H54 (cell line): ENCODE results near the gene NFATC1.

Experiments used
- DNase-seq: peaks from one replicate; pipeline ENCODE4 v3.0.0; 2011; ENCODE audit warnings: low spot score, mixed read lengths; ENCODE audit not compliant: insufficient read length
- FAIRE-seq: peaks from 3 replicates; lab custom pipeline; 2011; peaks lifted over from hg19 to GRCh38; lab: Jason Lieb, UNC
- POLR2A ChIP-seq: IDR thresholded peaks from 2 replicates; pipeline ENCODE4 v1.6.1; 2011; ENCODE audit warnings: low read depth, mild to moderate bottlenecking, low read length

The NFATC1 gene

GRCh38 chr18:79379931-79380815, 15.6 kb upstream of the NFATC1 start:
- FAIRE-seq (no peak), DNase-seq (no peak)
- TF ChIP-seq POLR2A, result no peak

- TF ChIP-seq POLR2A, result no peak
- DNase-seq (no peak), FAIRE-seq (no peak)
These were observed 14.6 kb upstream of the NFATC1 start for GRCh38 chr18:79380816-79381806.

- DNase-seq, result no peak
- no peak for TF ChIP-seq POLR2A
- FAIRE-seq, result no peak
These were observed 13.9 kb upstream of the NFATC1 start for GRCh38 chr18:79381811-79382311.

- DNase-seq (no peak), FAIRE-seq (no peak)
- no peak for TF ChIP-seq POLR2A
These were observed 12.9 kb upstream of the NFATC1 start for GRCh38 chr18:79382681-79383387.

GRCh38 chr18:79383388-79384056, 12.2 kb upstream of the NFATC1 start:
- no peak for DNase-seq
- no peak for FAIRE-seq
- TF ChIP-seq POLR2A, result no peak

- no peak for TF ChIP-seq POLR2A
- no peak for FAIRE-seq
- DNase-seq, result no peak
These were observed 11.5 kb upstream of the NFATC1 start for GRCh38 chr18:79384151-79384807.

- no peak for FAIRE-seq
- no peak for TF ChIP-seq POLR2A
- no peak for DNase-seq
These were observed 10.9 kb upstream of the NFATC1 start for GRCh38 chr18:79384834-79385233.

- FAIRE-seq (no peak), DNase-seq (no peak)
- TF ChIP-seq POLR2A, result no peak
These were observed 10.4 kb upstream of the NFATC1 start for GRCh38 chr18:79385326-79385707.

GRCh38 chr18:79385708-79386341, 9.9 kb upstream of the NFATC1 start:
- no peak for DNase-seq
- no peak for FAIRE-seq
- no peak for TF ChIP-seq POLR2A

- DNase-seq (no peak), FAIRE-seq (no peak)
- no peak for TF ChIP-seq POLR2A
These were observed 9.2 kb upstream of the NFATC1 start for GRCh38 chr18:79386547-79386946.

GRCh38 chr18:79387214-79387613, 8.5 kb upstream of the NFATC1 start:
- no peak for TF ChIP-seq POLR2A
- DNase-seq, result no peak
- no peak for FAIRE-seq

- no peak for TF ChIP-seq POLR2A
- no peak for FAIRE-seq
- no peak for DNase-seq
These were observed 8.1 kb upstream of the NFATC1 start for GRCh38 chr18:79387615-79388014.
